GM12878 (cell line): Measurements from ENCODE around the gene DMD. TPM values are rescaled to one million over a fixed set of nuclear protein-coding genes. Genes with fewer than 3 reads are reported as not detected.

Experiments
- ATAC-seq: fragments of 200-7000 bp; cut with Tn5 transposase; 3 replicates; pipeline ENCODE4 v1.9.1; 2020; ENCODE audit warnings: mild to moderate bottlenecking, moderate library complexity
- BruUV-seq: library from RNA; stranded (reverse); fragments of 400-500 nt; replicated peaks from 2 replicates; lab custom pipeline; 2021; lab: Mats Ljungman, UMichigan
- CTCF ChIA-PET: fragments of 300-600 bp; sonication (Branson Sonifier 250); formaldehyde crosslinking; extraction: SDS; loops from one replicate; lab custom pipeline; 2021; ENCODE audit warnings: inconsistent platforms; lab: Yijun Ruan, JAX
- POLR2A ChIA-PET: fragments of 350-600 bp; formaldehyde crosslinking; extraction: SDS; loops from one replicate; lab custom pipeline; 2021; ENCODE audit warnings: inconsistent platforms; lab: Charles Lee
- RAD21 ChIA-PET: fragments of 300-600 bp; sonication (Branson Sonifier 250); formaldehyde crosslinking; loops from one replicate; lab custom pipeline; 2023; ENCODE audit warnings: antibody characterized with exemption; ENCODE audit not compliant: unreplicated experiment; lab: Charles Lee
- SMC1A ChIA-PET: fragments of 300-600 bp; sonication (Branson Sonifier 250); formaldehyde crosslinking; loops from one replicate; lab custom pipeline; 2023; ENCODE audit not compliant: unreplicated experiment, uncharacterized antibody; lab: Charles Lee
- DNase-seq: peaks from one replicate; pipeline ENCODE4 v3.0.0-alpha.2; 2011; ENCODE audit warnings: low read depth, low spot score
- FAIRE-seq: peaks from 3 replicates; lab custom pipeline; 2011; peaks lifted over from hg19 to GRCh38; lab: Jason Lieb, UNC
- H2AFZ ChIP-seq: 2 replicates; pipeline ENCODE4 v1.6.0; 2011; ENCODE audit warnings: low read depth, low read length, control low read depth; ENCODE audit not compliant: control insufficient read depth
- H3K27ac ChIP-seq: 2 replicates; pipeline ENCODE4 v1.5.1; 2011; ENCODE audit warnings: control low read depth; ENCODE audit not compliant: control insufficient read depth, insufficient read depth
- H3K27me3 ChIP-seq, 2 experiments: replicated peaks in 1 of 2; 2 replicates each; pipeline versions ENCODE4 v1.6.0 to v1.6.1; 2011; ENCODE audit warnings: low read length in 1 of 2; ENCODE audit not compliant: control insufficient read depth in 2 of 2, insufficient read depth in 2 of 2
- H3K36me3 ChIP-seq, 2 experiments: 2 replicates each; pipeline ENCODE4 v1.5.1; 2011; ENCODE audit warnings: low read length in 1 of 2; ENCODE audit not compliant: control insufficient read depth in 2 of 2, insufficient read depth in 2 of 2
- H3K4me1 ChIP-seq: 2 replicates; pipeline ENCODE4 v1.6.1; 2011; ENCODE audit warnings: mild to moderate bottlenecking, low read length, moderate library complexity, mixed read lengths; ENCODE audit not compliant: control insufficient read depth, insufficient read depth
- H3K4me2 ChIP-seq: 2 replicates; pipeline ENCODE4 v1.6.0; 2011; ENCODE audit warnings: control low read depth; ENCODE audit not compliant: control insufficient read depth, insufficient read depth
- H3K4me3 ChIP-seq: fragments of 200-600 bp; sonication (generic); 2 replicates; pipeline ENCODE4 v1.5.1; 2016
- H3K79me2 ChIP-seq: 2 replicates; pipeline ENCODE4 v1.6.0; 2011; ENCODE audit warnings: low read length; ENCODE audit not compliant: control insufficient read depth, insufficient read depth
- H3K9ac ChIP-seq: 2 replicates; pipeline ENCODE4 v1.8.0; 2011; ENCODE audit warnings: low read length, control low read depth, mixed read lengths; ENCODE audit not compliant: control insufficient read depth, insufficient read depth
- H3K9me3 ChIP-seq: replicated peaks from 3 replicates; pipeline ENCODE4 v1.5.1; 2011; ENCODE audit warnings: mild to moderate bottlenecking, low read length; ENCODE audit not compliant: control insufficient read depth, insufficient read depth
- H4K20me1 ChIP-seq: 2 replicates; pipeline ENCODE4 v1.6.0; 2011; ENCODE audit not compliant: control insufficient read depth, insufficient read depth
- CBX5 ChIP-seq: sonication (generic); IDR thresholded peaks from 2 replicates; pipeline ENCODE4 v1.6.1; 2016; ENCODE audit warnings: low read depth, moderate library complexity, mild to moderate bottlenecking, inconsistent platforms
- CHD4 ChIP-seq: fragments of 200-600 bp; sonication (generic); IDR thresholded peaks from 2 replicates; pipeline ENCODE4 v1.6.1; 2016; ENCODE audit warnings: mild to moderate bottlenecking
- E4F1 ChIP-seq: fragments of 450-650 bp; IDR thresholded peaks from 2 replicates; pipeline ENCODE4 v1.6.1; 2018; ENCODE audit warnings: borderline replicate concordance, mild to moderate bottlenecking; ENCODE audit not compliant: partially characterized antibody
- EGR1 ChIP-seq, 2 experiments: IDR thresholded peaks; 1 replicate in 1 of 2; 2 replicates in 1 of 2; pipeline ENCODE4 v1.6.1; 2011 to 2012; ENCODE audit warnings: low read depth in 2 of 2, low read length in 2 of 2, borderline replicate concordance in 1 of 2, mild to moderate bottlenecking in 1 of 2, moderate library complexity in 1 of 2
- HDAC6 ChIP-seq: fragments of 200-600 bp; sonication (generic); IDR thresholded peaks from one replicate; pipeline ENCODE4 v1.8.0; 2017; ENCODE audit warnings: antibody characterized with exemption; ENCODE audit not compliant: unreplicated experiment
- JUND ChIP-seq: IDR thresholded peaks from 2 replicates; pipeline ENCODE4 v1.6.1; 2012; ENCODE audit warnings: low read depth, mild to moderate bottlenecking, low read length, improper control_type of control experiment, moderate library complexity
- MEF2A ChIP-seq: IDR thresholded peaks from 2 replicates; pipeline ENCODE4 v1.6.1; 2011; ENCODE audit warnings: low read depth, mild to moderate bottlenecking, low read length, moderate library complexity; ENCODE audit not compliant: insufficient read depth
- MTA3 ChIP-seq: IDR thresholded peaks from 2 replicates; pipeline ENCODE4 v1.6.1; 2012; ENCODE audit warnings: low read length, inconsistent platforms, borderline replicate concordance
- RAD51 ChIP-seq: fragments of 450-650 bp; IDR thresholded peaks from 2 replicates; pipeline ENCODE4 v1.6.1; 2016; ENCODE audit warnings: moderate library complexity, mild to moderate bottlenecking, inconsistent platforms
- RELB ChIP-seq: fragments of 450-650 bp; IDR thresholded peaks from 2 replicates; pipeline ENCODE4 v1.6.1; 2017; ENCODE audit warnings: low read depth, mild to moderate bottlenecking, moderate library complexity
- SPI1 ChIP-seq: IDR thresholded peaks from 2 replicates; pipeline ENCODE4 v1.6.1; 2011; ENCODE audit warnings: low read depth, mild to moderate bottlenecking, low read length, moderate library complexity, borderline replicate concordance; ENCODE audit not compliant: insufficient read depth
- SREBF1 ChIP-seq: IDR thresholded peaks from 2 replicates; pipeline ENCODE4 v1.6.1; 2012; ENCODE audit warnings: mild to moderate bottlenecking, low read length
- SRF ChIP-seq, 2 experiments: IDR thresholded peaks; 2 replicates each; pipeline ENCODE4 v1.6.1; 2011; ENCODE audit warnings: low read depth in 2 of 2, low read length in 2 of 2, mild to moderate bottlenecking in 1 of 2, moderate library complexity in 1 of 2
- STAT1 ChIP-seq: fragments of 450-650 bp; conservative IDR thresholded peaks from 2 replicates; pipeline ENCODE4 v1.6.1; 2014; ENCODE audit warnings: antibody characterized with exemption, mild to moderate bottlenecking
- SUZ12 ChIP-seq: fragments of 200-600 bp; sonication (generic); IDR thresholded peaks from one replicate; pipeline ENCODE4 v1.6.1; 2018; ENCODE audit warnings: antibody characterized with exemption, mild to moderate bottlenecking; ENCODE audit not compliant: unreplicated experiment
- ZNF217 ChIP-seq: fragments of 450-650 bp; IDR thresholded peaks from 2 replicates; pipeline ENCODE4 v1.6.1; 2017; ENCODE audit warnings: antibody characterized with exemption, mild to moderate bottlenecking
- ZNF622 ChIP-seq: fragments of 450-650 bp; IDR thresholded peaks from 2 replicates; pipeline ENCODE4 v1.6.1; 2017; ENCODE audit warnings: mild to moderate bottlenecking, inconsistent platforms
- ZNF687 ChIP-seq: fragments of 450-650 bp; IDR thresholded peaks from 2 replicates; pipeline ENCODE4 v1.6.1; 2017; ENCODE audit warnings: mild to moderate bottlenecking, moderate library complexity
- ZSCAN29 ChIP-seq: fragments of 450-650 bp; IDR thresholded peaks from 2 replicates; pipeline ENCODE4 v1.6.1; 2017; ENCODE audit warnings: mild to moderate bottlenecking, moderate library complexity
- in situ Hi-C: fragments of 300-500 bp; cut with MboI; formaldehyde crosslinking; loops from 9 replicates; pipeline ENCODE4 v1.14.3; 2018; ENCODE audit warnings: mixed read lengths
- intact Hi-C: fragments of 100-400 bp; cut with micrococcal nuclease; formaldehyde crosslinking; loops from one replicate; pipeline ENCODE4 v1.14.2; 2022; ENCODE audit not compliant: unreplicated experiment
- polyA plus RNA-seq, 11 experiments: library from polyadenylated mRNA; depleted of rRNA in 4 of 11; unstranded in 6 of 11; stranded (reverse) in 5 of 11; fragments of >200 nt; fragmentation: Nextera tagmentation in 4 of 11; fragmentation: Illumina TruSeq in 1 of 11; extraction: Ambion mirVana in 4 of 11; extraction: Trizol in 1 of 11; gene quantifications; 1 replicate in 1 of 11; 2 replicates in 10 of 11; pipeline versions ENCODE4 v1.2.1 to v1.2.3, GENCODE V29; 2011 to 2016; ENCODE audit warnings: inconsistent platforms in 2 of 11, missing spikeins in 2 of 11, low read depth in 1 of 11
- total RNA-seq, 4 experiments: library from RNA; depleted of rRNA in 3 of 4; stranded (reverse); fragments of >200 nt in 3 of 4; fragmentation: Illumina TruSeq in 1 of 4; extraction: Trizol in 1 of 4; gene quantifications; 2 replicates each; pipeline versions ENCODE4 v1.2.1 to v1.2.3, GENCODE V29; 2013 to 2021

The DMD gene
- total and polyA plus RNA-seq, 10 of the 15 experiments (the other 5 are each of a cell fraction or from before 2014, with no cell fraction given): 1.4 to 24.3 (median 4.3) TPM

- no peak overlapping the region for H3K9ac ChIP-seq
- no TSS peak for BruUV-seq
- no peaks in the 10 kb centered on the region; the same call in 2 of the 3 replicates for H3K9me3 ChIP-seq
- H3K36me3 ChIP-seq: no peaks in the 10 kb centered on the region
- intact Hi-C loops (no loop called here), in situ Hi-C loops (no loop called here)
- RAD21 ChIA-PET: interaction anchor here (0.6 kb wide), 1 partner anchor 92 kb away, joined by 3 read pairs; no protein-coding TSS in a partner anchor
- no peaks in the 10 kb centered on the region for H3K27me3 ChIP-seq
- no peak overlapping the region for H3K4me2 ChIP-seq
- H3K27ac ChIP-seq: no peak overlapping the region
- SMC1A ChIA-PET: interaction anchor here (0.7 kb wide), 1 partner anchor 39 kb away, joined by 3 read pairs; no protein-coding TSS in a partner anchor
- H2AFZ ChIP-seq: no peak overlapping the region
- no peak for ATAC-seq
- no peak for TF ChIP-seq ZNF687
- no peak for TF ChIP-seq MEF2A
- TF ChIP-seq CBX5: no peak
- no peak for TF ChIP-seq CHD4
- TF ChIP-seq SREBF1: no peak
- TF ChIP-seq RAD51: no peak
- no peak for TF ChIP-seq EGR1 (IDR thresholded peaks at IDR 0.05; ENCODE audit: borderline replicate concordance in 1 of 2, low read depth in 2 of 2, low read length in 2 of 2)
- no peak for TF ChIP-seq JUND
- no peak for TF ChIP-seq ZSCAN29
- no peak for TF ChIP-seq SRF (IDR thresholded peaks at IDR 0.05; ENCODE audit: low read depth in 2 of 2, low read length in 2 of 2)
- no peak for TF ChIP-seq ZNF622
- TF ChIP-seq SPI1: no peak
- no peak for TF ChIP-seq ZNF217
- no peak for TF ChIP-seq MTA3
- TF ChIP-seq STAT1: no peak
- TF ChIP-seq HDAC6: no peak
- no peak for TF ChIP-seq SUZ12
- TF ChIP-seq RELB: no peak
- no peak for TF ChIP-seq E4F1
- FAIRE-seq: no peak
- DNase-seq: no peak
- no peaks in the 10 kb centered on the region for H3K4me1 ChIP-seq
- POLR2A ChIA-PET: no interaction called here
- CTCF ChIA-PET: no interaction called here
- H3K79me2 ChIP-seq: no peaks in the 10 kb centered on the region
- no peaks in the 10 kb centered on the region for H4K20me1 ChIP-seq
- no peak overlapping the region for H3K4me3 ChIP-seq
These were observed 941.5 kb downstream of the DMD start for GRCh38 chrX:32269866-32270265.
